ENCODE results near the gene CHRNE. TPM values are rescaled to one million over a fixed set of nuclear protein-coding genes. Genes with fewer than 3 reads are reported as not detected.

Gene CHRNE
- total and polyA plus RNA-seq, 2 of the 13 experiments (the other 11 are each of a cell fraction or from before 2014, with no cell fraction given), result 0.53 to 0.59 TPM

- TF ChIP-seq ARID5B (CRISPR knock-in tag; IDR thresholded peaks at IDR 0.05) (no peak), TRIM24 (CRISPR knock-in tag; IDR thresholded peaks at IDR 0.05) (no peak), TOPORS (CRISPR knock-in tag; IDR thresholded peaks at IDR 0.05) (no peak), ONECUT2 (CRISPR knock-in tag; IDR thresholded peaks at IDR 0.05) (no peak), GLI4 (CRISPR knock-in tag; IDR thresholded peaks at IDR 0.05; ENCODE audit: borderline replicate concordance) (no peak), REPIN1 (CRISPR knock-in tag; IDR thresholded peaks at IDR 0.05; ENCODE audit: borderline replicate concordance, low read depth) (no peak), ZNF280B (CRISPR knock-in tag; IDR thresholded peaks at IDR 0.05; ENCODE audit: borderline replicate concordance) (0 out of 2 replicates have a peak, but pooled peaks have one; percentile 30), ZFP62 (CRISPR knock-in tag; IDR thresholded peaks at IDR 0.05) (no peak), BCL6 (CRISPR knock-in tag; IDR thresholded peaks at IDR 0.05) (no peak; the same call in 1 of the 2 replicates), RAD21 (CRISPR knock-in tag; IDR thresholded peaks at IDR 0.05) (0 out of 2 replicates have a peak, but pooled peaks have one; percentile 10), ZNF83 (CRISPR knock-in tag; IDR thresholded peaks at IDR 0.05; ENCODE audit: borderline replicate concordance) (no peak; the same call in 1 of the 2 replicates), GRHL1 (CRISPR knock-in tag; conservative IDR thresholded peaks at IDR 0.05) (no peak), ZNF296 (CRISPR knock-in tag; conservative IDR thresholded peaks at IDR 0.05) (no peak), HNRNPUL1 (IDR thresholded peaks at IDR 0.05; ENCODE audit: low read depth, low read length) (no peak), ZC3H13 (CRISPR knock-in tag; IDR thresholded peaks at IDR 0.05) (no peak), ZNF777 (CRISPR knock-in tag; IDR thresholded peaks at IDR 0.05) (peak; percentile 92), GABPB1 (CRISPR knock-in tag; IDR thresholded peaks at IDR 0.05) (peak; percentile 88), KLF16 (CRISPR knock-in tag; IDR thresholded peaks at IDR 0.05) (peak in 1 of 2 experiments; percentile 71; a peak in 2 of 4 replicates), ZNF382 (CRISPR knock-in tag; IDR thresholded peaks at IDR 0.05; ENCODE audit: borderline replicate concordance) (no peak), MTA3 (CRISPR knock-in tag; IDR thresholded peaks at IDR 0.05) (no peak), JARID2 (CRISPR knock-in tag; IDR thresholded peaks at IDR 0.05; ENCODE audit: insufficient replicate concordance) (no peak), ZSCAN29 (CRISPR knock-in tag; conservative IDR thresholded peaks at IDR 0.05) (no peak), TSC22D2 (CRISPR knock-in tag; IDR thresholded peaks at IDR 0.05; ENCODE audit: borderline replicate concordance) (peak; percentile 14; the same call in 1 of the 2 replicates)
These were observed 44.7 kb upstream of the CHRNE start (continued) for GRCh38 chr17:4947411-4948165.
